Measurements from ENCODE around the gene FAM9C. TPM values are rescaled to one million over a fixed set of nuclear protein-coding genes. Genes with fewer than 3 reads are reported as not detected.

Gene FAM9C
- polyA plus RNA-seq, 4 donors, result 0.12 to 0.79 (median 0.45) TPM

GRCh38 chrX:12986164-12986779 lies 58.1 kb downstream of the FAM9C start:
- no peak for DNase-seq (ENCODE audit: low read depth in 4 of 4, low spot score in 3 of 4)

Other genes with a start within 250 kb of the FAM9C start
- gene TLR7, start 177.5 kb downstream of the FAM9C start, polyA plus RNA-seq (ENCODE audit: insufficient read length in 4 of 4), result 1 to 10 TPM in 1 of 4 donors, under 1 TPM in 3; 0.45 to 2.6 (median 0.55) TPM
- under 1 TPM; 0.18 to 0.41 (median 0.32) TPM for gene TLR8, start 138.0 kb downstream of the FAM9C start, polyA plus RNA-seq (ENCODE audit: insufficient read length in 4 of 4)
- 1,000 to 10,000 TPM; 2,879 to 3,446 (median 2,939) TPM for gene TMSB4X, start 69.5 kb downstream of the FAM9C start, polyA plus RNA-seq (ENCODE audit: insufficient read length in 4 of 4)